ENCODE measurements around the gene SEPTIN8. TPM values are rescaled to one million over a fixed set of nuclear protein-coding genes. Genes with fewer than 3 reads are reported as not detected.
A peak's percentile ranks its signal among the peaks of the same experiment; 100 is the strongest.

SEPTIN8 gene
- polyA plus RNA-seq, 1 of the 3 experiments (the other 2 are of a cell fraction) = 54.9 TPM

- Histone ChIP-seq H3K79me2 (ENCODE audit: insufficient read depth) (no peaks in the 10 kb centered on the region), H3K27me3 (ENCODE audit: insufficient read depth) (no peaks in the 10 kb centered on the region), H3K9me2 (no peaks in the 10 kb centered on the region), H3K4me3 (ENCODE audit: low read depth in 2 of 2, low read length in 1 of 2) (no peak overlapping the region), H2AFZ (ENCODE audit: low read depth) (no peak overlapping the region), H3K36me3 (replicated peaks in 1 of 2; ENCODE audit: control insufficient read depth in 1 of 2, insufficient read depth in 2 of 2, low read length in 1 of 2) (peaks cover 13 to 24% of the 10 kb centered on the region in 2 experiments), H4K20me1 (ENCODE audit: insufficient read depth) (no peaks in the 10 kb centered on the region), H3F3A (replicated peaks; ENCODE audit: insufficient read depth) (no peaks in the 10 kb centered on the region), H3K9me3 (no peaks in the 10 kb centered on the region), H3K4me2 (no peak overlapping the region), H3K9ac (no peak overlapping the region), H3K4me1 (ENCODE audit: control insufficient read depth in 1 of 2, insufficient read depth in 2 of 2, low read depth in 1 of 2, low read length in 1 of 2) (no peaks in the 10 kb centered on the region; a peak in 1 of 4 replicates), H3K27ac (ENCODE audit: low read depth in 2 of 2, low read length in 1 of 2) (no peak overlapping the region)
- no peak for TF ChIP-seq YY1 (IDR thresholded peaks at IDR 0.05; ENCODE audit: low read depth)
- TF ChIP-seq NRF1 (IDR thresholded peaks at IDR 0.05; ENCODE audit: low read depth, low read length) = no peak
- TF ChIP-seq SIN3A (IDR thresholded peaks at IDR 0.05; ENCODE audit: borderline replicate concordance, low read depth, low read length) = no peak
- TF ChIP-seq FOXM1 (IDR thresholded peaks at IDR 0.05; ENCODE audit: low read depth) = no peak
- TF ChIP-seq TEAD4 (IDR thresholded peaks at IDR 0.05; ENCODE audit: borderline replicate concordance, insufficient read depth) = no peak
- TF ChIP-seq RAD21 (IDR thresholded peaks at IDR 0.05; ENCODE audit: low read length) = peak; percentile 67
- no peak for TF ChIP-seq USF1 (IDR thresholded peaks at IDR 0.05; ENCODE audit: borderline replicate concordance, low read depth)
- TF ChIP-seq CTCF (IDR thresholded peaks at IDR 0.05) = peak; percentile 45
- no peak for TF ChIP-seq TAF1 (IDR thresholded peaks at IDR 0.05; ENCODE audit: borderline replicate concordance, low read depth, low read length)
- peak; percentile 32; the same call in 1 of the 2 replicates for TF ChIP-seq SMC3 (IDR thresholded peaks at IDR 0.05; ENCODE audit: low read depth, low read length)
- TF ChIP-seq EP300 (IDR thresholded peaks at IDR 0.05; ENCODE audit: borderline replicate concordance in 1 of 2, low read depth in 1 of 2, low read length in 1 of 2) = no peak
- no peak for TF ChIP-seq POLR2AphosphoS5 (IDR thresholded peaks at IDR 0.05; ENCODE audit: low read depth, low read length)
- DNase-seq = peak; percentile 54
- POLR2A ChIA-PET = no interaction called here
- CTCF ChIA-PET = interaction anchor here (0.7 to 10.4 kb wide), 19 partner anchors 8 to 256 kb away, joined by 3 to 98 read pairs (median 6); partner anchors contain the start of genes CCNI2 and SHROOM1
These were observed 22.1 kb downstream of the SEPTIN8 start for GRCh38 chr5:132754947-132755346.

- DNase-seq = no peak
These were observed 22.9 kb downstream of the SEPTIN8 start for GRCh38 chr5:132754111-132754510.

More at GRCh38 chr5:132754111-132754510, 22.9 kb downstream of the SEPTIN8 start:
- Histone ChIP-seq H3K9me3 (no peaks in the 10 kb centered on the region), H3K27ac (ENCODE audit: low read depth in 2 of 2, low read length in 1 of 2) (no peak overlapping the region), H3K4me1 (ENCODE audit: control insufficient read depth in 1 of 2, insufficient read depth in 2 of 2, low read depth in 1 of 2, low read length in 1 of 2) (no peaks in the 10 kb centered on the region; a peak in 1 of 4 replicates), H4K20me1 (ENCODE audit: insufficient read depth) (no peaks in the 10 kb centered on the region), H3K36me3 (replicated peaks in 1 of 2; ENCODE audit: control insufficient read depth in 1 of 2, insufficient read depth in 2 of 2, low read length in 1 of 2) (peaks cover 13 to 16% of the 10 kb centered on the region in 2 experiments), H3F3A (replicated peaks; ENCODE audit: insufficient read depth) (no peaks in the 10 kb centered on the region), H3K9ac (no peak overlapping the region), H2AFZ (ENCODE audit: low read depth) (no peak overlapping the region), H3K4me3 (ENCODE audit: low read depth in 2 of 2, low read length in 1 of 2) (no peak overlapping the region), H3K27me3 (ENCODE audit: insufficient read depth) (no peaks in the 10 kb centered on the region), H3K4me2 (no peak overlapping the region), H3K79me2 (ENCODE audit: insufficient read depth) (no peaks in the 10 kb centered on the region), H3K9me2 (no peaks in the 10 kb centered on the region)
- 88% methylated on average over 4 of the region's 4 CpGs for WGBS (ENCODE audit: low lambda C conversion rate)
- ChIA-PET CTCF (interaction anchor here (0.7 to 10.4 kb wide), 17 partner anchors 7 to 257 kb away, joined by 3 to 98 read pairs (median 6); partner anchors contain the start of genes CCNI2 and SHROOM1), POLR2A (no interaction called here)
- TF ChIP-seq POLR2AphosphoS5 (IDR thresholded peaks at IDR 0.05; ENCODE audit: low read depth, low read length) (no peak), SMC3 (IDR thresholded peaks at IDR 0.05; ENCODE audit: low read depth, low read length) (no peak), IRF3 (IDR thresholded peaks at IDR 0.05; ENCODE audit: low read depth, low read length) (no peak), ZBTB33 (IDR thresholded peaks at IDR 0.05; ENCODE audit: borderline replicate concordance, low read depth) (no peak), YY1 (IDR thresholded peaks at IDR 0.05; ENCODE audit: low read depth) (no peak), TEAD4 (IDR thresholded peaks at IDR 0.05; ENCODE audit: borderline replicate concordance, insufficient read depth) (no peak)
